Activated T-helper 1 cell treated with anti-CD3 and anti-CD28 coated beads, Interleukin-12 subunit alpha, Interleukin-12 subunit beta, Interleukin-2, Interleukin-4 antibody, amounts not matched to agents 30 ng/mL and 10 ng/mL and 1 ng/mL, durations not matched to agents 14 hours and 24 hours and 36 hours (primary cell): Measurements from ENCODE around the gene RAB24. TPM values are rescaled to one million over a fixed set of nuclear protein-coding genes. Genes with fewer than 3 reads are reported as not detected.
"Not testable (repeated sequence)": the region's sequence is repeated elsewhere in the genome, so short reads cannot be mapped to it uniquely, and the experiment has no call there.

Experiments
- DNase-seq: peaks from one replicate; pipeline ENCODE4 v3.0.0; 2021; ENCODE audit warnings: low spot score
- H3K27ac Mint-ChIP-seq: one replicate; pipeline ENCODE4 v1.8.0; 2021; ENCODE audit warnings: mild to moderate bottlenecking, mixed read lengths
- H3K27me3 Mint-ChIP-seq: one replicate; pipeline ENCODE4 v1.8.0; 2022; ENCODE audit warnings: mild to moderate bottlenecking, moderate library complexity, mixed read lengths; ENCODE audit not compliant: insufficient read depth
- H3K36me3 Mint-ChIP-seq: one replicate; pipeline ENCODE4 v1.8.0; 2021; ENCODE audit warnings: low read depth, mixed read lengths
- H3K4me1 Mint-ChIP-seq: one replicate; pipeline ENCODE4 v1.8.0; 2021; ENCODE audit warnings: low read depth, mixed read lengths
- H3K4me3 Mint-ChIP-seq: one replicate; pipeline ENCODE4 v1.8.0; 2021; ENCODE audit warnings: mild to moderate bottlenecking, moderate library complexity, mixed read lengths
- H3K9me3 Mint-ChIP-seq: one replicate; pipeline ENCODE4 v1.8.0; 2021; ENCODE audit warnings: mixed read lengths
- intact Hi-C: fragments of 100-400 bp; cut with micrococcal nuclease; formaldehyde crosslinking; loops from one replicate; pipeline ENCODE4 v1.15.1; 2024
- total RNA-seq: library from RNA; stranded (reverse); gene quantifications from 2 replicates; pipeline ENCODE4 v1.2.3, GENCODE V29; 2022

The RAB24 gene
- total RNA-seq, 1 donor from 2014 or later: 19.7 TPM

- intact Hi-C loops: no loop called here
- peaks cover 41% of the 10 kb centered on the region for H3K36me3 Mint-ChIP-seq
Observed at GRCh38 chr5:177290816-177291596, 12.5 kb downstream of the RAB24 start.

DNA sequence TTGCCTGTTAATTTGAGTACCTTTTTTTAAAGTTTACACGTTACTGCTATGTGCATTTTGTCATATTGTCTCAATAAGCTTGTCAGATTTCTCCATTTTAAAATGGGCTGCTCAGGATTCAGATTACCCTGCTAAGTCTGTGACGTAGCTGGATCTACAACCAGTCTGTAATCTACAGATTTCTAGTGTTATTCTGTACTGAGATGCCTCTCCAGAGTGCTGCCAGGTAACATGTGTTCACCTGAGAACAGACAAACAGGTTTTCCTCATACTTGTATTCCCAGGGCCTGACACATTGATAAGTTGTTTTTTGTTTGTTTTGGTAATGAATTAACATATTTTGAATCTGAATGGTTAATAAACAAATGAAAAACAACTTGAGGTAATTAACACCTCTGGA is 15.3 kb downstream of the RAB24 start:
- no peak overlapping the region for H3K4me3 Mint-ChIP-seq
- no peak for DNase-seq
- H3K9me3 Mint-ChIP-seq: no peaks in the 10 kb centered on the region
- H3K27me3 Mint-ChIP-seq: no peaks in the 10 kb centered on the region
- H3K4me1 Mint-ChIP-seq: peaks cover 11% of the 10 kb centered on the region
- no peak overlapping the region for H3K27ac Mint-ChIP-seq
- intact Hi-C loops: no loop called here
- H3K36me3 Mint-ChIP-seq: peaks cover 32% of the 10 kb centered on the region

More at GRCh38 chr5:177290816-177291596, 12.5 kb downstream of the RAB24 start:
- DNase-seq: no peak
- no peaks in the 10 kb centered on the region for H3K9me3 Mint-ChIP-seq
- peaks cover 22% of the 10 kb centered on the region for H3K4me1 Mint-ChIP-seq
- H3K27ac Mint-ChIP-seq: no peak overlapping the region
- no peaks in the 10 kb centered on the region for H3K27me3 Mint-ChIP-seq
- no peak overlapping the region for H3K4me3 Mint-ChIP-seq

DNA sequence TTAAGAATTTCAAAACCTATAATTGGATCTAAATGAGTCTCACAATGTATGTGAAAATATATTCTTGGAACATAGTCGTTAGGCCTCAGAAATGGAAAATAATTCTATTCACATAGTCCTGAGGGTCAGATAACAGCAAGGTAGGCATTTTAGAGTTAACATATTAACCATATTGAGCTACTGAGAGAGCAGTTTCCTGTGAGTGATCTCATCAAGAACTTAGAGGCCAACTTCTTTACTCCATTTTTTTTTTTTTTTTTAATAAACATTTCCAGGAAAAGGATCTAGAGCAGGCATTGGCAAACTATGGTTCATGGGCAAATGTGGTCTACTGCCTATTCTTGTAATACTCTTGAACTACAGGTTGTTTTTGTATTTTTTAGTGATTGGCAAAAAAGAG is 26.6 kb downstream of the RAB24 start:
- intact Hi-C loops: no loop called here
- no peak for DNase-seq
- Mint-ChIP-seq H3K27ac (peak overlapping the region; percentile 18), H3K27me3 (no peaks in the 10 kb centered on the region), H3K36me3 (peaks cover 43% of the 10 kb centered on the region), H3K4me3 (no peak overlapping the region), H3K4me1 (peaks cover 21% of the 10 kb centered on the region), H3K9me3 (no peaks in the 10 kb centered on the region)

DNA sequence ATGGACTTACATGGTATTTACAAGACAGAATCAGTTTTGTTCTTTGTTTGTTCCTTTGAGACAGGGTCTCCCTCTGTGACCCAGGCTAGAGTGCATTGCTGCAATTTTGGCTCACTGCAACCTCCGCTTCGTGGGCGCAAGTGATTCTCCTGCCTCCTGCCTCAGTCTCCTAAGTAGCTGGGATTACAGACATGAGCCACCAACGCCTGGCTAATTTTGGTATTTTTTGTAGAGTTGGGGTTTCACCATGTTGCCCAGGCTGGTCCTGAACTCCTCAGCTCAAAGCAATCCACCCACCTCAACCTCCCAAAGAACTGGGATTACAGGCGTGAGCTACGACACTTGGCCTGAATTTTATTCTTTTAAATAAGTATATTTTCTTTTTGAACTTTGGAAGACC is 27.6 kb downstream of the RAB24 start:
- Mint-ChIP-seq H3K4me3 (no peak overlapping the region), H3K27me3 (no peaks in the 10 kb centered on the region), H3K9me3 (no peaks in the 10 kb centered on the region), H3K36me3 (peaks cover 41% of the 10 kb centered on the region), H3K27ac (no peak overlapping the region), H3K4me1 (peaks cover 21% of the 10 kb centered on the region)
- intact Hi-C loops: no loop called here
- no peak for DNase-seq

- H3K4me3 Mint-ChIP-seq: no peak overlapping the region
- no peak overlapping the region for H3K27ac Mint-ChIP-seq
- no peaks in the 10 kb centered on the region for H3K27me3 Mint-ChIP-seq
- intact Hi-C loops: no loop called here
- peaks cover 4% of the 10 kb centered on the region for H3K4me1 Mint-ChIP-seq
- DNase-seq: no peak
- H3K36me3 Mint-ChIP-seq: peaks cover 48% of the 10 kb centered on the region
- no peaks in the 10 kb centered on the region for H3K9me3 Mint-ChIP-seq
Observed at GRCh38 chr5:177271113-177271512, 32.4 kb downstream of the RAB24 start.

- Mint-ChIP-seq H3K4me1 (peaks cover 4% of the 10 kb centered on the region), H3K4me3 (no peak overlapping the region), H3K27me3 (no peaks in the 10 kb centered on the region), H3K27ac (no peak overlapping the region), H3K9me3 (no peaks in the 10 kb centered on the region), H3K36me3 (peaks cover 50% of the 10 kb centered on the region)
- intact Hi-C loops: no loop called here
- DNase-seq: no peak
Observed at GRCh38 chr5:177270653-177271052, 32.9 kb downstream of the RAB24 start.

DNA sequence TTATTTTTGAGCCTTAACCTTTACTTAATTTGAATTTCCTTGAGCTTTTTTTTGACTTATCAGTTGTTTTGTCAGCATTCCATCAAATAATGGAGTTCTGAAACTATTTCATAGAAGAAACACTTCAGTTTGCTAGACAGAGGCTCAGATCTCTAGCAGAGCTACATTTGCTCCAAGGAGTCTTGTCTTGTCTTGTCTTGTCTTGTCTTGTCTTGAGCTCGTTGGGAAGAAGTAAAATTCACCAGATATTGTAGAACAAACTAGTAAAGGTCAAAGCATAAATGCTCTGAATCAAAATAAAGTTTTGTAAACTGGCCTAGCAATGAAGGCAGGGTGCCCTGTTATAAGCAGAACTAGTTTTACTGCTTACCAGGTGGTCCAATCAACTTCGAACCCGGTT is 33.5 kb downstream of the RAB24 start:
- H3K27ac Mint-ChIP-seq: no peak overlapping the region
- H3K36me3 Mint-ChIP-seq: peaks cover 48% of the 10 kb centered on the region
- intact Hi-C loops: no loop called here
- H3K4me1 Mint-ChIP-seq: peaks cover 4% of the 10 kb centered on the region
- DNase-seq: no peak
- H3K27me3 Mint-ChIP-seq: no peaks in the 10 kb centered on the region
- no peak overlapping the region for H3K4me3 Mint-ChIP-seq
- H3K9me3 Mint-ChIP-seq: no peaks in the 10 kb centered on the region

DNA sequence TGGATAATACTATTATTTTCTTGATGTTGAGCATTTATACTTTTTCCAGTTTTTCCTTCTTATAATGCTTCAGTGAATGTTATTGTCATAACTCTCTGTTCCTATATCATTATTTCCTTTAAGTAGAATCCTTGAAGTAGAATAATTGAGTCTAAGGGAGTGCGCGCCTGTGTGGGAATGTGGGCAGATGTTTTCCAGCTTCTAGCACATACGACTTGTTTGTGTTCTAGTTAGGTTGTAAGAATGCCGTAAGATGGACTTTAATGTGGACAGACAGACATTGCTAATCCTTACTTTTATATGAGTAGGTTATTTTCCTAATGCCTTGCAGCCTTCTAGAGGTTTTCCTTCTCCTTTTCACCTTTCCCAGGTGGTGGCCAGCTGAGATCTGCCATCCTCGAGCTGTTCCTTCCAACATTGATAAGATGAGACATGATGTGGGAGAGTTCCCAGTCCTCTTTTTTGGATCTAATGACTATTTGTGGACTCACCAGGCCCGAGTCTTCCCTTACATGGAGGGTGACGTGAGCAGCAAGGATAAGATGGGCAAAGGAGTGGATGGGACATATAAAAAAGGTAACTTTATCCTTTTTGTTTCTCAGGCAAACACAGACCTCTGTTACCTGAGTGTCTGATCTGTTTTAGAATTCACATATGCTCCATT is 34.2 kb downstream of the RAB24 start:
- Mint-ChIP-seq H3K4me3 (no peak overlapping the region), H3K4me1 (peaks cover 9% of the 10 kb centered on the region), H3K36me3 (peaks cover 45% of the 10 kb centered on the region), H3K27me3 (no peaks in the 10 kb centered on the region), H3K27ac (no peak overlapping the region), H3K9me3 (no peaks in the 10 kb centered on the region)
- no peak for DNase-seq
- intact Hi-C loops: no loop called here

GRCh38 chr5:177265395-177265794 is 38.1 kb downstream of the RAB24 start:
- DNase-seq: no peak
- intact Hi-C loops: no loop called here
- Mint-ChIP-seq H3K36me3 (peaks cover 48% of the 10 kb centered on the region), H3K4me3 (no peak overlapping the region), H3K4me1 (peaks cover 12% of the 10 kb centered on the region), H3K27me3 (no peaks in the 10 kb centered on the region), H3K27ac (no peak overlapping the region), H3K9me3 (no peaks in the 10 kb centered on the region)

- DNase-seq: no peak
- intact Hi-C loops: no loop called here
- Mint-ChIP-seq H3K9me3 (no peaks in the 10 kb centered on the region), H3K27me3 (no peaks in the 10 kb centered on the region), H3K36me3 (peaks cover 51% of the 10 kb centered on the region), H3K27ac (peak overlapping the region; percentile 44), H3K4me1 (peaks cover 9% of the 10 kb centered on the region), H3K4me3 (no peak overlapping the region)
Observed at GRCh38 chr5:177264178-177264577, 39.3 kb downstream of the RAB24 start.

DNA sequence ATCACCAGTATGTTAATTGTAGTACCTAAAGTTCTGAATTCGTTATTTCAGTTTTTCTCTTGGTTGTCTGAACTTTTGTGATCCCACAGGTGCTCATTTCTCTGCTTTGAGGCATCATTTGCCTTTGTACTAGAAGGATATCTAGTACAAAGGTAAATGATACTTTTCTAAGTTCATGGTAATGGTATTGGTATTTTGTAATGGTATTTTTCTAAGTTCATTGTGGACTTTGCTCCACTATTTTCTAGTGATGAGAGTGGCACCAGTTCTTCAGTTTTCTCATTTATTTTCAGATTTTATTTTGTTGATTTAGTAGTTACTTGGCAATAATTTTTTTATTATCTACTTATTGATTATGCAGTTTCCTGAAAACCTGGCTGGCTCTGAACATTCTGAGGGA is 42.0 kb downstream of the RAB24 start:
- Mint-ChIP-seq H3K4me1 (peaks cover 8% of the 10 kb centered on the region), H3K9me3 (no peaks in the 10 kb centered on the region), H3K27me3 (no peaks in the 10 kb centered on the region), H3K27ac (no peak overlapping the region), H3K36me3 (peaks cover 49% of the 10 kb centered on the region), H3K4me3 (no peak overlapping the region)
- intact Hi-C loops: no loop called here
- no peak for DNase-seq

DNA sequence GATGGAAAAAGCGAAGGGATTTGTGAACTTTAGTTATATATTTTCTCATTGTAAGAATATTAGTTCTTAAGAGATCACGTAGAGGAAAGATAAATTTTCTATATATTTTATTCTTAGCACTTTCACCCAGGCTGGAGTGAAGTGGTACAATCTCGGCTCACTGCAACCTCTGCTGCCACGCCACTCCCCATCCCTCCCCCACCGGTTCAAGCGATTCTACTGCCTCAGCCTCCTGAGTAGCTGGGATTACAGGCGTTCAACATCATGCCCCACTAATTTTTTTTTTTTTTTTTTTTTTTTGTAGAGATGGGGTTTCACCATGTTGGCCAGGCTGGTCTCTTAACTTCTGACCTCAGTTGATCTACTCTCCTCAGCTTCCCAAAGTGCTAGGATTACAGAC is 42.6 kb downstream of the RAB24 start:
- H3K27ac Mint-ChIP-seq: no peak overlapping the region
- no peaks in the 10 kb centered on the region for H3K27me3 Mint-ChIP-seq
- no peaks in the 10 kb centered on the region for H3K9me3 Mint-ChIP-seq
- intact Hi-C loops: no loop called here
- peaks cover 10% of the 10 kb centered on the region for H3K4me1 Mint-ChIP-seq
- peaks cover 45% of the 10 kb centered on the region for H3K36me3 Mint-ChIP-seq
- no peak for DNase-seq
- no peak overlapping the region for H3K4me3 Mint-ChIP-seq

GRCh38 chr5:177258711-177259110 is 44.8 kb downstream of the RAB24 start:
- H3K27ac Mint-ChIP-seq, H3K9me3 Mint-ChIP-seq, H3K4me3 Mint-ChIP-seq, H3K27me3 Mint-ChIP-seq, DNase-seq, intact Hi-C loops: not testable (repeated sequence)
- H3K36me3 Mint-ChIP-seq: peaks cover 52% of the 10 kb centered on the region
- H3K4me1 Mint-ChIP-seq: peaks cover 12% of the 10 kb centered on the region
